COLO668 (cell line): ENCODE data around the gene CXorf49.
"Not testable (repeated sequence)": the region's sequence is repeated elsewhere in the genome, so short reads cannot be mapped to it uniquely, and the experiment has no call there.

Experiments
- DNase-seq: peaks from one replicate; lab custom pipeline; 2025; ENCODE audit not compliant: unreplicated experiment; lab: John Stamatoyannopoulos, UW

CXorf49 gene

DNA sequence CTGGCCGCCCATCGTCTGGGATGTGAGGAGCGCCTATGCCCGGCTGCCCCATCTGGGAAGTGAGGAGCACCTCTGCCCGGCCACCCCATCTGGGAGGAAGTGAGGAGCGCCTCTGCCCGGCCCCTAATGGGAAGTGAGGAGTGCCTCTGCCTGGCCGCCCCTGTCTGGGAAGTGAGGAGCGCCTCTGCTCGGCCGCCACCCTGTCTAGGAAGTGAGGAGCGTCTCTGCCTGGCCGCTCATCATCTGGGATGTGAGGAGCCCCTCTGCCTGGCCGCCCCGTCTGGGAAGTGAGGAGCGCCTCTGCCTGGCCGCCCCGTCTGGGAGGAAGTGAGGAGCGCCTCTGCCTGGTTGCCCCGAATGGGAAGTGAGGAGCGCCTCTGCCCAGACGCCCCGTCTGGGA is 42.4 kb downstream of the CXorf49 start:
- DNase-seq = not testable (repeated sequence)

DNA sequence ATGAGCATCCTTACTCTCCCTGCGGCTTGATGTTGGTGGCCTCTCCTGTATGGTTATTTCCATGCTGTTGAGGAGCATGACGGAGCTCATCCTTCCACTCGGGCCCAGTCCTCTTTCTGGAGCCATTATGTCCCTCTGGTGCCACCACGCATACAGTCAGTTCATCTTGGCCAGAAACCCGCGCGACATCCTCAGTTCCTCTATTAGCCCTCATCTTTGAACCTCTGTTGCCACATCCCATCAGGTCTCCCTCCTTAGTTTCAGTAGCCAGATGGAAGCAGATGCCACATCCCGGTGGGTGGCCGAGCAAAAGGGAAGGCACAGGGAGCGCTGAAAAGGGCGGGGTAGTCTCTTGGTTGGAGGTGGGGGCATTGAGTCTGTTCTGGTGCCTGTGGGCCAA is 46.1 kb downstream of the CXorf49 start:
- no peak for DNase-seq

DNA sequence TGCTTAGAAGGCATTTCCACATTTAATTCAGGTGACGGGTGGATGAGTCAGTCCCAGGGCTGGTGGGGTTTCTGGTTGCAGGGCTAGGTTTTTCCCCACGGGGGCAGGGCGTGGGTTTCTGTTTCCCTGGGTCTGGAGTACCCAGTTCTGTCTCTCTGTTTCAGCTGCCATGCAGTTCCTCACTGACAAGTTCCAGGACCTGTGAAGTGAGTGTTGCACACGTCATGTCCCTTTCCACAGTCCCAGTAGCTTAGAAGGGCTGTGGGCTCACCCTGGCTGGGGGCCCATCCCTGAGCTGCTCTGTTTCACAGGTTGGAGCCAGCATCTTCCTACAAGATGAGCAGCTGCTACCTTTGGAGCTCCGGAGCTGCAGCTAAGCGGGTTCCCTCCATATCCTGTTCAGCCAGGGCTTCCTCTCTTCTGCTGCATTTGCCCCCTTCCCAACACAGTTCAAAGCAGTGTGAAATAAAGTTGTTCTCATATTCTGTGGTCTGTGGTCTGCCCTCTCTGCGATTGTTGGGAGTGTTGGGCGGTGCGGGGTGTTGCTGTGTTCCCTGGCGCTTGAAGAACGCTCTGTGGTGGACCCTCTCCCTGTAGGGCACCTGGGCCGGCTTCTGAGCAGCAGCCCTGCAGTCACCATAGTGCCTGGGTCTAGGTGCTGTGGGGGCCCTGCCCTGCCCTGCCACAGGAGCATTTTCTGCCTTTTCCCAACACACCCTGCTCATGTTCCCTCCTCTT is 46.9 kb downstream of the CXorf49 start:
- DNase-seq = no peak

DNA sequence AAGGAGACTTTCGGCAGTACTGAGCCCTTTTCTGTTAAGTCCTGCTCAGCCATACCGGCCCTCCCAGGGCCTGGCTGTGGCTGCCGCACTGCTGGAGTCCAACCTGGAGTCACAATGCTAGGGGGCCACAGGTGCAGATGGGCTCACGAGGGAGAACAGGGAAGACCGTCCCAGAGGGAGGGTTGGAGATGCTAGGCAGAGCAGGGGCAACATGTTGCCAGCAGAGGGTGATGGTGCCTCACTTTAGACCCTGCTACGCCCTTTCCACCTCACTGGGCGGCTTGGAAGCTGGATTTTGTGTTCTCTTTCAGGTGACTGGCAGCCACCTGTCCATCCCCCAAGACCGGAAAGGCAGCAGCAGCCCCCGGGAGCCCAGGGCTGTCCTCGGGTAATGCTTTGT is 48.1 kb downstream of the CXorf49 start:
- peak; percentile 4 for DNase-seq

DNA sequence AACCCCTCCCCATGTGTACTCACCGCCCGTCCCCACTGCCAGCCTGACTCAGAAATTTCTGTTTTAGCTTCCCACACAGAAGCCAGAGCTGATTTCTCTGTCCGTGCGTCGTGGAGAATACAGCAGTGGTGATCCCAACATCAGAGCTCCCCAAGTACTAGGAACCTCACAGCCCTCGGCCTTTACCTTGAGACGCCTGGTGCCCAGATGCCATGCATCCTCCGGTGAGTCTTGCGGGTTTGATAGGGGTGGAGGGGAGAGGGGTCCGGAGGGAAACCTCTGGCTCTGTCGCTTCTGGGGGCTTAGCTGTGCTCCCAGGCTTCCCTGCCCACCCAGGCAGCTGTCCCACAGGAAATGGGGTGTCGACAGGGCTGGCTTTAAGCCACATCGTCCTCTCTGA is 48.6 kb downstream of the CXorf49 start:
- no peak for DNase-seq

DNA sequence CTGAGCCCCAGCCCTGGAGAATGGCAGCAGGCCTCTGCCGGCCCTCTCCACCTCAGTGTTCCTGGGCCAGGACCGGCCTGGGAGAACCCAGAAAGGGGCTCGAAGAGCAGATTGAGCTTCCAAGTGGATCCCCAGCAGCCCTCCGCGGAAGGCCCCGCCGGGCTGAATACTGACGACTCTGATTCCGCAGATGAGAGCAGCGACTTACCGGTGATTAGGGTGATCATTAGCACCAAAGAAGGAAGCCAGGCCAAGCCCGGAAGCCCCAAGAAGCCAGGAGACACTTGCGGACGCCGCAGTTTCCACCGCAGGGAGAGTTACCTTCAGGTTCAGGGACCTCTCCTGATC is 49.9 kb downstream of the CXorf49 start:
- no peak for DNase-seq

DNA sequence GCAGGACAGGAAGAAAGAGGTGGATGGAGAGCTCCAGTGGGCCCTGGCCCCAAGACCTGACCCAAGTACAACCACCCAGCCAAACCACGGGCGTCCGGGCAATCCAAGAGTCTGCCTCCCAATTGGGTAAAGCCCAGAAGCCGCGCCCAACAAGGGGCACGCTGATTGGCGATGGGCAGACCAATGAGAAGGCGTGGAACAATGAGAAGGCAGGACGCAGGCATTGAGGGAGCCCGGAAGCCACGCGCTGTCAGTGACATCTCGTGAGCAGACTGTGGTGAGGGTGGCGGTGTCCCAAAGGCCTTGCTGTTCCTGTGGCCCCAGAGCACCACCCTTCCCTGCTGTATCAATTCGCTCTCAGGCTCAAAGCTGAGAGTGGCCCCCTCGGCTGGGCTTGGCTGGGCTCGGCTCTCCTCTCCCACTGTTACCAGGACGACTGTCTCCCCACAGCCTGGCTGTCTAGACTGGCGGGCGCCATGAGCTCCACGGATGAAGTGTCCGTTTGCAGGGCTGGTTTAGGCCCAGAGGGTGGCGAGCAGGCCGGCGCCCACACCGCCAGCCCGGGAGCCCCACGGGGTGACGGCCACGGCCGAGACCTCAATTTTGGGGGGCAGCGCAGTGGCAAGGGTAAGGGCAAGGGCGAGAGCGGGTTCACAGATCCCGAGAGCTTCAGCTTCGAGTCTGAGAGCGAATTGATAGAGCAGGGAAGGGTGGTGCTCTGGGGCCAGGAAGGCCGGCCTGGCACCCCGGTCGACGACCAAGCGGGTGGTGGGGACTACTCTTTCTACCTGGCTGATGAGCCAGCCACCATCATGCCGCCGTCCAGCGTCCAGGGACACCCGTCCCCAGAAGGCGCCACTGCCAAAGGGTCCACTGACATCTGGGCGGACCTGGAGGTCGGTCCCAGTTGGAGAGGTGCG is 50.5 kb downstream of the CXorf49 start, which contains the start of gene LOC101059915:
Gene LOC101059915 (plus strand): TSS at position 219 of the 920 bp plus-strand sequence.
- no peak for DNase-seq

DNA sequence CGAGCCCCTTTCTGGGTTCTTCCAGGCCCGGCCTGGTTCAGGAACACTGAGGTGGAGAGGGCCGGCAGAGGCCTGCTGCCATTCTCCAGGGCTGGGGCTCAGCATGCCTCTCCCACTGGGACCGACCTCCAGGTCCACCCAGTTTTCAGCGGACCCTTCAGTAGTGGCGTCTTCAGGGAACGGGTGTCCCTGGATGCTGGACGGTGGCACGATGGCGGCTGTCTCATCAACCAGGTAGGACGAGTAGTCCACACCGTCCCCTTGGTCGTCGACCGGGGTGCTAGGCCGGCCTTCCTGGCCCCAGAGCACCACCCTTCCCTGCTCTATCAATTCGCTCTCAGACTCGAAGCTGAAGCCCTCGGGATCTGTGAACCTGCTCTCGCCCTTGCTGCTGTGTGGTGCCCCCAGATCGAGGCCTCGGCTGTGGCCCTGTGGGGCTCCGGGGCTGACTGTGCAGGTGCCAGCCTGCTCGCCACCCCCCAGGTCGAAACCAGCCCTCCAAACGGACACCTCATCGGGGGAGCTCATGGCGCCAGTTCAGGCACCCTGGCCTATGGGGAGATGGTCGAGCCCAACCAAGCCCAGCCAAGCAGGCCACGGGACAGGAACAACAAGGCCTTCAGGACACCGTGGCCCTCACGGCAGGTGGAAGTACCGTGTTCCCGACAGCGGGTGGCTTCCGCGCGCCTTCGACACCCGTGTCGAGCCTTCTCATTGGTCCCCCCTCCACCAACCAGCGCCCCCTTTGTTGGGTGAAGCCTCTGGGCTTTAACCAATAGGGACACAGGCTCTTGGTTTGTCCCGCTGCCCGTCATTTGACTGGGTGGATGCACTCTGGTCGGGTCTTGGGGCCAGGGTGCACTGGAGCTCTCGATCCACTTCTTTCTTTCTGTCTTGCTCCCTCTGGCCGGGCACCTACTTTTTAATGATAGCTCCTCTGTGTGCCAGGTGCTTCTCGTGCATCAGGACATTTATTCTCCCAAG is 51.6 kb downstream of the CXorf49 start:
- DNase-seq = no peak

DNA sequence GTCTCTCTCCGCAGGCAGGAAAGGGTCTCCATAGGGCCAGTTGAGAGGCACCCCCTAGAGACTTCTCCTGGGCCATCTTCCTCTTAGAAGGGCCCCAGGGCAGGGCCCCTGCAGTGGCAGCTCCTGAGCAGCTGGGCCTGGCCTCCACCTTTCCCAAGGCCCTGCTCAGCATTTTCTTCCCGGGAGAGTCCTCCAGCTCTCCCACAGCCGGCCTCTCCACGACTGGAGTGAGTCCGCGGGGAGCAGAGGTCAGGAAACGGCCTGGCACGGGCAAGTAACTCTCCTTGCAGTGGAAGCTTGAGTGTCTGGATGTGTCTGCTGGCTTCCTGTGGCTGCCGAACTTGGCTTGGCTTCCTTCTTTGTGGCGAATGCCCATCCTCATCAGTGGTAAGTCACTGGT is 52.3 kb downstream of the CXorf49 start:
- DNase-seq = no peak

DNA sequence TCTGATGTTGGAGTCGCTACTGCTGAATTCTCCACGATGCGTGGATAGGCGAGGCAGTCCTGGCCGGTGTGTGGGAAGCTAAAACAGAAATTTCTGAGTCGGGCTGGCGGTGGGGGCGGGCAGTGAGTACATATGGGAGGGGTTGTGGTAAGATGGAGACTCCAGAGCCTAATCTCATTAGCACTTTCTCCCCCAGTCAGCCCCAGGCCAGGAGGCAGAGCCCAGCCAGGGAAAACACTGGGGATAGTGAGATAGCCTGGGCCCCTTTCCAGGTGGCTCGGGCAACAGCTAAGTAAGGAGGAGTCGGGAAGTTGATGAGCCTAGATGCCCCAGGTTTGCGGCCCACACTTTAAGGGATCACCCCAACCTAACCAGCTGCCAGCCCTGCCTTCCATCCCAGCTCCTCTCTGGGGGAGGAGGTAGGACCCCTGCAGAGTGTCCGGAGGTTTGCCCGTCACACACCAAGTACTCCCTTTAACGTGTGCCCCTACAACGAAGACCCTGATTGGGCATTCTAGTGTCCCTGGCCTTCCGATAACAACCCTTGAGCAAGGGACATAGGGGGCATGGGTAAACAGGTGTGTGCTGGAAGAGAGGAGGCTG is 53.1 kb downstream of the CXorf49 start:
- DNase-seq = no peak
